ENCODE data around the gene HAND2. TPM values are rescaled to one million over a fixed set of nuclear protein-coding genes. Genes with fewer than 3 reads are reported as not detected.

HAND2 gene
- polyA plus RNA-seq, 3 donors from 2014 or later: not detected

- H3K27me3 Mint-ChIP-seq (ENCODE audit: low read depth in 3 of 3): peaks cover 56 to 61% (median 57%) of the 10 kb centered on the region in 3 donors
- H3K27ac Mint-ChIP-seq: no peak overlapping the region
- H3K4me3 Mint-ChIP-seq: peak overlapping the region in 1 of 5 donors; percentile 4
- H3K36me3 Mint-ChIP-seq: peaks cover 0 to 8% (median 0%) of the 10 kb centered on the region in 3 donors
- peaks cover 3 to 4% of the 10 kb centered on the region in 2 donors for H3K4me1 Mint-ChIP-seq
- no peak for DNase-seq
- peaks cover 0 to 58% (median 13%) of the 10 kb centered on the region in 6 donors for H3K9me3 Mint-ChIP-seq
Observed at GRCh38 chr4:173531086-173531965, 1.3 kb upstream of the HAND2 start.

GRCh38 chr4:173530326-173531085, 477 bp upstream of the HAND2 start:
- H3K4me3 Mint-ChIP-seq: peak overlapping the region in 1 of 5 donors; percentile 17
- H3K36me3 Mint-ChIP-seq: peaks cover 0 to 8% (median 4%) of the 10 kb centered on the region in 3 donors
- H3K27ac Mint-ChIP-seq: no peak overlapping the region
- DNase-seq: no peak
- peaks cover 56 to 60% (median 56%) of the 10 kb centered on the region in 3 donors for H3K27me3 Mint-ChIP-seq (ENCODE audit: low read depth in 3 of 3)
- peaks cover 0 to 56% (median 17%) of the 10 kb centered on the region in 6 donors for H3K9me3 Mint-ChIP-seq
- peaks cover 3 to 4% of the 10 kb centered on the region in 2 donors for H3K4me1 Mint-ChIP-seq

- Mint-ChIP-seq H3K36me3 (peaks cover 0 to 9% (median 7%) of the 10 kb centered on the region in 3 donors), H3K27me3 (ENCODE audit: low read depth in 3 of 3) (peaks cover 55 to 59% (median 56%) of the 10 kb centered on the region in 3 donors), H3K4me3 (peak overlapping the region in 1 of 5 donors; percentile 13), H3K4me1 (peaks cover 3 to 4% of the 10 kb centered on the region in 2 donors), H3K27ac (no peak overlapping the region), H3K9me3 (peaks cover 0 to 39% (median 11%) of the 10 kb centered on the region in 6 donors)
- no peak for DNase-seq
Observed at GRCh38 chr4:173528378-173529321, 1.4 kb downstream of the HAND2 start.

GRCh38 chr4:173527103-173527891, 2.7 kb downstream of the HAND2 start:
- Mint-ChIP-seq H3K27me3 (ENCODE audit: low read depth in 3 of 3) (peaks cover 53 to 64% (median 60%) of the 10 kb centered on the region in 3 donors), H3K4me3 (no peak overlapping the region), H3K36me3 (peaks cover 0 to 9% (median 7%) of the 10 kb centered on the region in 3 donors), H3K27ac (no peak overlapping the region), H3K9me3 (peaks cover 0 to 29% (median 11%) of the 10 kb centered on the region in 6 donors), H3K4me1 (peaks cover 4% of the 10 kb centered on the region in 2 donors)
- no peak for DNase-seq

- Mint-ChIP-seq H3K9me3 (peaks cover 0 to 23% (median 10%) of the 10 kb centered on the region in 6 donors), H3K4me1 (peaks cover 4 to 5% of the 10 kb centered on the region in 2 donors), H3K27ac (no peak overlapping the region), H3K4me3 (no peak overlapping the region), H3K36me3 (peaks cover 0 to 9% (median 7%) of the 10 kb centered on the region in 3 donors), H3K27me3 (ENCODE audit: low read depth in 3 of 3) (peaks cover 53 to 63% (median 56%) of the 10 kb centered on the region in 3 donors)
- no peak for DNase-seq
Observed at GRCh38 chr4:173526724-173527102, 3.3 kb downstream of the HAND2 start.

- Mint-ChIP-seq H3K4me1 (peaks cover 4 to 5% of the 10 kb centered on the region in 2 donors), H3K27me3 (ENCODE audit: low read depth in 3 of 3) (peaks cover 50 to 64% (median 57%) of the 10 kb centered on the region in 3 donors), H3K27ac (no peak overlapping the region), H3K36me3 (peaks cover 0 to 9% (median 7%) of the 10 kb centered on the region in 3 donors), H3K4me3 (no peak overlapping the region), H3K9me3 (peaks cover 0 to 24% (median 11%) of the 10 kb centered on the region in 6 donors)
- no peak for DNase-seq
Observed at GRCh38 chr4:173526027-173526482, 4.0 kb downstream of the HAND2 start.

GRCh38 chr4:173525118-173526011, 4.7 kb downstream of the HAND2 start:
- no peak for DNase-seq
- peaks cover 0 to 10% (median 8%) of the 10 kb centered on the region in 3 donors for H3K36me3 Mint-ChIP-seq
- H3K27me3 Mint-ChIP-seq (ENCODE audit: low read depth in 3 of 3): peaks cover 50 to 59% (median 57%) of the 10 kb centered on the region in 3 donors
- peaks cover 0 to 28% (median 12%) of the 10 kb centered on the region in 6 donors for H3K9me3 Mint-ChIP-seq
- no peak overlapping the region for H3K4me3 Mint-ChIP-seq
- H3K27ac Mint-ChIP-seq: no peak overlapping the region
- peaks cover 4 to 5% of the 10 kb centered on the region in 2 donors for H3K4me1 Mint-ChIP-seq

GRCh38 chr4:173524218-173525117, 5.6 kb downstream of the HAND2 start:
- H3K4me3 Mint-ChIP-seq: no peak overlapping the region
- H3K36me3 Mint-ChIP-seq: peaks cover 0 to 15% (median 10%) of the 10 kb centered on the region in 3 donors
- H3K27ac Mint-ChIP-seq: no peak overlapping the region
- peaks cover 0 to 27% (median 13%) of the 10 kb centered on the region in 6 donors for H3K9me3 Mint-ChIP-seq
- peaks cover 4 to 5% of the 10 kb centered on the region in 2 donors for H3K4me1 Mint-ChIP-seq
- H3K27me3 Mint-ChIP-seq (ENCODE audit: low read depth in 3 of 3): peaks cover 47 to 59% (median 57%) of the 10 kb centered on the region in 3 donors
- no peak for DNase-seq

GRCh38 chr4:173522951-173523395, 7.1 kb downstream of the HAND2 start:
- H3K9me3 Mint-ChIP-seq: peaks cover 0 to 22% (median 12%) of the 10 kb centered on the region in 6 donors
- no peak for DNase-seq
- H3K4me3 Mint-ChIP-seq: no peak overlapping the region
- peaks cover 42 to 58% (median 57%) of the 10 kb centered on the region in 3 donors for H3K27me3 Mint-ChIP-seq (ENCODE audit: low read depth in 3 of 3)
- H3K4me1 Mint-ChIP-seq: peaks cover 0 to 2% of the 10 kb centered on the region in 2 donors
- peaks cover 0 to 12% (median 10%) of the 10 kb centered on the region in 3 donors for H3K36me3 Mint-ChIP-seq
- no peak overlapping the region for H3K27ac Mint-ChIP-seq

GRCh38 chr4:173522160-173522950, 7.7 kb downstream of the HAND2 start:
- H3K27ac Mint-ChIP-seq: no peak overlapping the region
- no peak for DNase-seq

More at GRCh38 chr4:173522160-173522950, 7.7 kb downstream of the HAND2 start:
- Mint-ChIP-seq H3K9me3 (peaks cover 0 to 25% (median 12%) of the 10 kb centered on the region in 6 donors), H3K4me1 (peaks cover 0 to 2% of the 10 kb centered on the region in 2 donors), H3K4me3 (peak overlapping the region in 2 of 5 donors; percentile 25 to 36), H3K27me3 (ENCODE audit: low read depth in 3 of 3) (peaks cover 40 to 61% (median 54%) of the 10 kb centered on the region in 3 donors), H3K36me3 (peaks cover 0 to 12% (median 10%) of the 10 kb centered on the region in 3 donors)

Measured in immature natural killer cell (primary cell).